Kidney (tissue), 14 donors: Measurements from ENCODE around the gene CCDC136. TPM values are rescaled to one million over a fixed set of nuclear protein-coding genes. Genes with fewer than 3 reads are reported as not detected.

Experiments used
- DNase-seq, 5 donors: peaks; one replicate each; pipeline ENCODE4 v3.0.0-alpha.2; 2013 to 2020
- FAIRE-seq: peaks from 2 replicates; lab custom pipeline; 2012; peaks lifted over from hg19 to GRCh38; lab: Jason Lieb, UNC
- H3K27ac ChIP-seq, 2 donors: one replicate each; pipeline ENCODE4 v1.7.0; 2013; ENCODE audit warnings: low read depth in 2 of 2, low read length in 2 of 2, inconsistent platforms in 1 of 2
- H3K27me3 ChIP-seq: one replicate; pipeline ENCODE4 v1.7.1; 2013; ENCODE audit warnings: low read length, inconsistent platforms; ENCODE audit not compliant: control insufficient read depth, insufficient read depth
- H3K36me3 ChIP-seq, 3 donors: one replicate each; pipeline versions ENCODE4 v1.7.0 to v1.7.1; 2013; ENCODE audit warnings: low read length in 3 of 3, control low read depth in 1 of 3, inconsistent platforms in 1 of 3; ENCODE audit not compliant: insufficient read depth in 3 of 3, control insufficient read depth in 2 of 3
- H3K4me1 ChIP-seq, 3 donors: one replicate each; pipeline versions ENCODE4 v1.7.0 to v1.7.1; 2013; ENCODE audit warnings: low read length in 3 of 3, inconsistent platforms in 1 of 3, low read depth in 1 of 3; ENCODE audit not compliant: control insufficient read depth in 2 of 3, insufficient read depth in 2 of 3
- H3K4me3 ChIP-seq, 3 donors: one replicate each; pipeline versions ENCODE4 v1.7.0 to v1.8.1; 2013; ENCODE audit warnings: low read length in 3 of 3, control low read depth in 1 of 3, inconsistent platforms in 1 of 3
- H3K9ac ChIP-seq, 3 donors: one replicate each; pipeline versions ENCODE4 v1.7.0 to v1.7.1; 2013; ENCODE audit warnings: low read length in 3 of 3, control low read depth in 1 of 3, inconsistent platforms in 1 of 3
- H3K9me3 ChIP-seq, 3 donors: one replicate each; pipeline versions ENCODE4 v1.7.0 to v1.7.1; 2013; ENCODE audit warnings: low read length in 3 of 3, control low read depth in 1 of 3, inconsistent platforms in 1 of 3; ENCODE audit not compliant: control insufficient read depth in 2 of 3, insufficient read depth in 1 of 3
- CTCF ChIP-seq: IDR thresholded peaks from 3 replicates; pipeline ENCODE4 v1.5.1; 2012; ENCODE audit warnings: mild to moderate bottlenecking, moderate library complexity, borderline replicate concordance; ENCODE audit not compliant: insufficient read depth; ENCODE audit errors: extremely low read depth
- intact Hi-C: fragments of 100-400 bp; cut with DNase I; formaldehyde crosslinking; loops from one replicate; pipeline ENCODE4 v1.11.1; 2022
- polyA plus RNA-seq: library from polyadenylated mRNA; stranded (reverse); fragments of 350-450 nt; fragmentation: Illumina TruSeq; extraction: RNeasy Lipid Tissue Mini Kit (QIAGEN cat#74804); gene quantifications from one replicate; pipeline ENCODE4 v1.2.3, GENCODE V29; 2014; ENCODE audit warnings: low read depth, low replicate concordance; ENCODE audit not compliant: insufficient read depth
- total RNA-seq: library from RNA; stranded (reverse); fragmentation: NEBNext Ultra II Directional; extraction: Animal tissue kit (Norgen Biotek cat#: 25700); gene quantifications from one replicate; pipeline ENCODE4 v1.2.1, GENCODE V29; 2021
- donor health status: control.
- donor health status: control.
- donor health status: control.
- donor health status: control.
- donor health status: control.
- donor health status: DM: yes; HTN: yes; CAD: no.
- donor health status: Normal renal cell carcinoma (clear cell type).

The CCDC136 gene
- total and polyA plus RNA-seq, 2 donors from 2014 or later, result 1.4 to 4.2 TPM

GRCh38 chr7:128774029-128774689 is 17.6 kb upstream of the CCDC136 start:
- Histone ChIP-seq H3K36me3 (peaks cover 3 to 15% (median 8%) of the 10 kb centered on the region in 3 donors), H3K9me3 (peaks cover 0 to 4% (median 0%) of the 10 kb centered on the region in 3 donors), H3K27ac (no peak overlapping the region), H3K9ac (no peak overlapping the region), H3K4me3 (no peak overlapping the region), H3K27me3 (no peaks in the 10 kb centered on the region), H3K4me1 (no peaks in the 10 kb centered on the region)
- DNase-seq, result no peak
- intact Hi-C loops, result no loop called here
- no peak for TF ChIP-seq CTCF
- no peak for FAIRE-seq

- intact Hi-C loops, result no loop called here
- H3K27me3 ChIP-seq, result no peaks in the 10 kb centered on the region
Measured at GRCh38 chr7:128774921-128775320, 16.8 kb upstream of the CCDC136 start.

GRCh38 chr7:128775744-128776474 is 15.9 kb upstream of the CCDC136 start, which contains the start of gene OPN1SW:
Gene OPN1SW, minus strand, starts transcription at chr7:128775794. Its CDS starts 13 bp downstream, at chr7:128775781.
- no peak within 1 kb of the TSS for H3K27ac ChIP-seq
- peaks cover 0 to 4% (median 0%) of the 10 kb centered on the region in 3 donors for H3K9me3 ChIP-seq
- TF ChIP-seq CTCF, result no peak
- no peaks in the 10 kb centered on the region for H3K4me1 ChIP-seq
- peaks cover 0 to 5% (median 0%) of the 10 kb centered on the region in 3 donors for H3K36me3 ChIP-seq
- DNase-seq (no peak), FAIRE-seq (no peak)
- H3K9ac ChIP-seq, result no peak within 1 kb of the TSS
- intact Hi-C loops, result no loop called here
- H3K4me3 ChIP-seq, result no peak within 1 kb of the TSS
- H3K27me3 ChIP-seq, result no peaks in the 10 kb centered on the region

More at GRCh38 chr7:128774921-128775320, 16.8 kb upstream of the CCDC136 start:
- TF ChIP-seq CTCF, result no peak
- FAIRE-seq, result no peak
- Histone ChIP-seq H3K4me1 (no peaks in the 10 kb centered on the region), H3K4me3 (no peak overlapping the region), H3K27ac (no peak overlapping the region), H3K36me3 (peaks cover 0 to 11% (median 8%) of the 10 kb centered on the region in 3 donors), H3K9me3 (peaks cover 0 to 4% (median 0%) of the 10 kb centered on the region in 3 donors), H3K9ac (no peak overlapping the region)
- no peak for DNase-seq
